ENCODE data around the gene ZNF688. TPM values are rescaled to one million over a fixed set of nuclear protein-coding genes. Genes with fewer than 3 reads are reported as not detected.
A peak's percentile ranks its signal among the peaks of the same experiment; 100 is the strongest.

ZNF688 gene
- total and polyA plus RNA-seq, 9 of the 15 experiments (the other 6 are each of a cell fraction or from before 2014, with no cell fraction given): 0.48 to 12.9 (median 4.5) TPM

DNA sequence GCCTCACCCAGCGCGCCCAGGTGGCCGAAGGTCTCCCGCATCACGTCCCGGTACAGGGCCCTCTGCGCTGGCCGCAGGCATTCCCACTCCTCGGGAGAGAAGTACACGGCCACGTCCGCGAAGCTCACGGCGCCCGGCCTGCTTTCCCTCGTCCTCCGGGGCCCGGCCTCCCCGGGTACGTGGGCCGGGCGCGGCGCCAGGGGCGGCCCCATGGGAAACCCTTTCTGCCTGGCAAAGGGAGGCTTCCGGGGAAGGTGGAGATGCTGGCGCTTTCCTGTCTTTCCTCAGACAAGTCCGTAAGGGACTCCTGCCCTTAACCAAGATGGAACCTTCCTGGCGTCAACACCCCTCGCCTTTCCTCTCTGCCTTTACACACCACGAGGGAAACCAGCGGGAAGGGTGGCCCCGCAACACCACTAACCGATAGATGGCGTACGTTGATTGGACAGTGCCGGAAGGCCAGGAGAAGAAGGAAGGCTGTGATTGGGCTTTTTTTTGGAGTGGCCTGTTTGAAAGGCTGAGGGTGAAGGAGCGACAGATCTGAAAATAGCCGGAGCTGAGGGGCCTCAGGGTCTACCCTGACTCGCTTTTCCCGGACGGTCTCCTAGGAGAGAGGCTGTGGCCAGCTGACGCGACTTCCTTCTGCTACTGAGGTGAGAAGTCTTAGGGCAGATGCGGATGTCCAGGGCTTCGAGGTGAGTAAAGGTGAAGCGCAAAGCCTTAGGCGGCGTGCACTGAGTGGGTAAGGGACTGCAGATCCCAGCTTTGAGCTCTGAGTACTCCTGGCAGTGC, 14.1 kb upstream of the ZNF688 start, which contains the start of gene ZNF785 (continued):
- TF ChIP-seq, protein P1, sequence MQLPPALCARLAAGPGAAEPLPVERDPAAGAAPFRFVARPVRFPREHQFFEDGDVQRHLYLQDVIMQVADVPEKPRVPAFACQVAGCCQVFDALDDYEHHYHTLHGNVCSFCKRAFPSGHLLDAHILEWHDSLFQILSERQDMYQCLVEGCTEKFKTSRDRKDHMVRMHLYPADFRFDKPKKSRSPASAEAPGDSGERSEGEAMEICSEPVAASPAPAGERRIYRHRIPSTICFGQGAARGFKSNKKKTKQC (CRISPR knock-in tag; IDR thresholded peaks at IDR 0.05): peak; percentile 96
- TF ChIP-seq E2F3 (CRISPR knock-in tag; IDR thresholded peaks at IDR 0.05) (peak; percentile 92), FIP1L1 (IDR thresholded peaks at IDR 0.05; ENCODE audit: low read depth, low read length, poor library complexity, severe bottlenecking) (no peak), PHF20 (IDR thresholded peaks at IDR 0.05; ENCODE audit: partially characterized antibody) (peak; percentile 68), PBX2 (CRISPR knock-in tag; IDR thresholded peaks at IDR 0.05; ENCODE audit: low read depth) (no peak), PBX2 (tag; conservative IDR thresholded peaks at IDR 0.05; ENCODE audit: low read depth) (peak; percentile 49), ETV5 (CRISPR knock-in tag; IDR thresholded peaks at IDR 0.05; ENCODE audit: low read depth) (peak; percentile 76), SPI1 (IDR thresholded peaks at IDR 0.05; ENCODE audit: borderline replicate concordance, low read depth, low read length) (no peak), ARID3A (IDR thresholded peaks at IDR 0.05; ENCODE audit: borderline replicate concordance, low read depth, low read length) (no peak), TBP (optimal IDR thresholded peaks at IDR 0.05; ENCODE audit: low read depth, low read length) (peak; percentile 81), ARID2 (IDR thresholded peaks at IDR 0.05) (no peak), E4F1 (CRISPR knock-in tag; IDR thresholded peaks at IDR 0.05; ENCODE audit: borderline replicate concordance) (no peak), NONO (IDR thresholded peaks at IDR 0.05; ENCODE audit: low read depth in 2 of 2, low read length in 1 of 2) (0 out of 4 replicates have a peak, but pooled peaks of 1 of the 2 experiments have one; percentile 14)
- TF ChIP-seq, protein P2, sequence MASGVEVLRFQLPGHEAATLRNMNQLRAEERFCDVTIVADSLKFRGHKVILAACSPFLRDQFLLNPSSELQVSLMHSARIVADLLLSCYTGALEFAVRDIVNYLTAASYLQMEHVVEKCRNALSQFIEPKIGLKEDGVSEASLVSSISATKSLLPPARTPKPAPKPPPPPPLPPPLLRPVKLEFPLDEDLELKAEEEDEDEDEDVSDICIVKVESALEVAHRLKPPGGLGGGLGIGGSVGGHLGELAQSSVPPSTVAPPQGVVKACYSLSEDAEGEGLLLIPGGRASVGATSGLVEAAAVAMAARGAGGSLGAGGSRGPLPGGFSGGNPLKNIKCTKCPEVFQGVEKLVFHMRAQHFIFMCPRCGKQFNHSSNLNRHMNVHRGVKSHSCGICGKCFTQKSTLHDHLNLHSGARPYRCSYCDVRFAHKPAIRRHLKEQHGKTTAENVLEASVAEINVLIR (CRISPR knock-in tag; IDR thresholded peaks at IDR 0.05): peak; percentile 43; the same call in 1 of the 2 replicates
- TF ChIP-seq, protein P3, sequence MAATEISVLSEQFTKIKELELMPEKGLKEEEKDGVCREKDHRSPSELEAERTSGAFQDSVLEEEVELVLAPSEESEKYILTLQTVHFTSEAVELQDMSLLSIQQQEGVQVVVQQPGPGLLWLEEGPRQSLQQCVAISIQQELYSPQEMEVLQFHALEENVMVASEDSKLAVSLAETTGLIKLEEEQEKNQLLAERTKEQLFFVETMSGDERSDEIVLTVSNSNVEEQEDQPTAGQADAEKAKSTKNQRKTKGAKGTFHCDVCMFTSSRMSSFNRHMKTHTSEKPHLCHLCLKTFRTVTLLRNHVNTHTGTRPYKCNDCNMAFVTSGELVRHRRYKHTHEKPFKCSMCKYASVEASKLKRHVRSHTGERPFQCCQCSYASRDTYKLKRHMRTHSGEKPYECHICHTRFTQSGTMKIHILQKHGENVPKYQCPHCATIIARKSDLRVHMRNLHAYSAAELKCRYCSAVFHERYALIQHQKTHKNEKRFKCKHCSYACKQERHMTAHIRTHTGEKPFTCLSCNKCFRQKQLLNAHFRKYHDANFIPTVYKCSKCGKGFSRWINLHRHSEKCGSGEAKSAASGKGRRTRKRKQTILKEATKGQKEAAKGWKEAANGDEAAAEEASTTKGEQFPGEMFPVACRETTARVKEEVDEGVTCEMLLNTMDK (IDR thresholded peaks at IDR 0.05; ENCODE audit: borderline replicate concordance, insufficient read depth, low read depth, low read length, poor library complexity, severe bottlenecking): peak; percentile 14
